ENCODE measurements around the gene ARID5A. TPM values are rescaled to one million over a fixed set of nuclear protein-coding genes. Genes with fewer than 3 reads are reported as not detected.

Gene ARID5A
- total and polyA plus RNA-seq, 9 of the 15 experiments (the other 6 are each of a cell fraction or from before 2014, with no cell fraction given), result 0.14 to 12.5 (median 3.0) TPM

DNA sequence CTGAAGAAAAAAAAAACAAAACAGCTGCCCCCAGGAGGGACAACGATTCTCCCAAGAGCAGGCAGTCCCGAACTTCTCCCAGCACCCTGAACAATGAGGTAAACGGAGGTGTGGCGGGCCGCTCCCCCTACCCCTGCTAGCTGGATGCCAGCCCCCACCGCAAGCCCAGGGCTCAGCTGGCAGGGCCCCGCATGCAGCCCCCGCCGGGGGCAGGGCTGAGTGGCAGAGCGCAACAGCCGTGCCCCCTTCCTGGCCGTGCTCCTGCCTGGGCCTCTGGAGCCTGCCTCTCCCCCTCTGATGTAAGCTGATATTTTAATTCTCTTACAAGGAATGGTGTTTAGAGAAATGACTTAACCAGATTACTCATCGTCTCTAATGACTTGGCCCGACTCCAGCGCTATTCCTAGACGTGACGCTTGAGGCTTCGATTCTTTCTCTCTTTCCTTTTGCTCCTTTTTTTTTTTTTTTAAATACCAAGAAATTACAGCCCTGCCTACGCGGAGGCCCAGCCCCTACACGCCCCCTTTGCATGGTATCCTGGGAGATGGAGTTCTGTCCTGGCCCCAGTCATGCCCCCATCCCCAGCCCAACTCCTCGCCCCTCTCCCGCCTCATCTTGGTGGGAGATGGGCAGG is 4.6 kb upstream of the ARID5A start (continued):
- TF ChIP-seq, protein P1, sequence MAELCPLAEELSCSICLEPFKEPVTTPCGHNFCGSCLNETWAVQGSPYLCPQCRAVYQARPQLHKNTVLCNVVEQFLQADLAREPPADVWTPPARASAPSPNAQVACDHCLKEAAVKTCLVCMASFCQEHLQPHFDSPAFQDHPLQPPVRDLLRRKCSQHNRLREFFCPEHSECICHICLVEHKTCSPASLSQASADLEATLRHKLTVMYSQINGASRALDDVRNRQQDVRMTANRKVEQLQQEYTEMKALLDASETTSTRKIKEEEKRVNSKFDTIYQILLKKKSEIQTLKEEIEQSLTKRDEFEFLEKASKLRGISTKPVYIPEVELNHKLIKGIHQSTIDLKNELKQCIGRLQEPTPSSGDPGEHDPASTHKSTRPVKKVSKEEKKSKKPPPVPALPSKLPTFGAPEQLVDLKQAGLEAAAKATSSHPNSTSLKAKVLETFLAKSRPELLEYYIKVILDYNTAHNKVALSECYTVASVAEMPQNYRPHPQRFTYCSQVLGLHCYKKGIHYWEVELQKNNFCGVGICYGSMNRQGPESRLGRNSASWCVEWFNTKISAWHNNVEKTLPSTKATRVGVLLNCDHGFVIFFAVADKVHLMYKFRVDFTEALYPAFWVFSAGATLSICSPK (IDR thresholded peaks at IDR 0.05; ENCODE audit: borderline replicate concordance), result no peak
- TF ChIP-seq, protein P2, sequence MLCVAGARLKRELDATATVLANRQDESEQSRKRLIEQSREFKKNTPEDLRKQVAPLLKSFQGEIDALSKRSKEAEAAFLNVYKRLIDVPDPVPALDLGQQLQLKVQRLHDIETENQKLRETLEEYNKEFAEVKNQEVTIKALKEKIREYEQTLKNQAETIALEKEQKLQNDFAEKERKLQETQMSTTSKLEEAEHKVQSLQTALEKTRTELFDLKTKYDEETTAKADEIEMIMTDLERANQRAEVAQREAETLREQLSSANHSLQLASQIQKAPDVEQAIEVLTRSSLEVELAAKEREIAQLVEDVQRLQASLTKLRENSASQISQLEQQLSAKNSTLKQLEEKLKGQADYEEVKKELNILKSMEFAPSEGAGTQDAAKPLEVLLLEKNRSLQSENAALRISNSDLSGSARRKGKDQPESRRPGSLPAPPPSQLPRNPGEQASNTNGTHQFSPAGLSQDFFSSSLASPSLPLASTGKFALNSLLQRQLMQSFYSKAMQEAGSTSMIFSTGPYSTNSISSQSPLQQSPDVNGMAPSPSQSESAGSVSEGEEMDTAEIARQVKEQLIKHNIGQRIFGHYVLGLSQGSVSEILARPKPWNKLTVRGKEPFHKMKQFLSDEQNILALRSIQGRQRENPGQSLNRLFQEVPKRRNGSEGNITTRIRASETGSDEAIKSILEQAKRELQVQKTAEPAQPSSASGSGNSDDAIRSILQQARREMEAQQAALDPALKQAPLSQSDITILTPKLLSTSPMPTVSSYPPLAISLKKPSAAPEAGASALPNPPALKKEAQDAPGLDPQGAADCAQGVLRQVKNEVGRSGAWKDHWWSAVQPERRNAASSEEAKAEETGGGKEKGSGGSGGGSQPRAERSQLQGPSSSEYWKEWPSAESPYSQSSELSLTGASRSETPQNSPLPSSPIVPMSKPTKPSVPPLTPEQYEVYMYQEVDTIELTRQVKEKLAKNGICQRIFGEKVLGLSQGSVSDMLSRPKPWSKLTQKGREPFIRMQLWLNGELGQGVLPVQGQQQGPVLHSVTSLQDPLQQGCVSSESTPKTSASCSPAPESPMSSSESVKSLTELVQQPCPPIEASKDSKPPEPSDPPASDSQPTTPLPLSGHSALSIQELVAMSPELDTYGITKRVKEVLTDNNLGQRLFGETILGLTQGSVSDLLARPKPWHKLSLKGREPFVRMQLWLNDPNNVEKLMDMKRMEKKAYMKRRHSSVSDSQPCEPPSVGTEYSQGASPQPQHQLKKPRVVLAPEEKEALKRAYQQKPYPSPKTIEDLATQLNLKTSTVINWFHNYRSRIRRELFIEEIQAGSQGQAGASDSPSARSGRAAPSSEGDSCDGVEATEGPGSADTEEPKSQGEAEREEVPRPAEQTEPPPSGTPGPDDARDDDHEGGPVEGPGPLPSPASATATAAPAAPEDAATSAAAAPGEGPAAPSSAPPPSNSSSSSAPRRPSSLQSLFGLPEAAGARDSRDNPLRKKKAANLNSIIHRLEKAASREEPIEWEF (CRISPR knock-in tag; IDR thresholded peaks at IDR 0.05), result no peak
- TF ChIP-seq, protein P3, sequence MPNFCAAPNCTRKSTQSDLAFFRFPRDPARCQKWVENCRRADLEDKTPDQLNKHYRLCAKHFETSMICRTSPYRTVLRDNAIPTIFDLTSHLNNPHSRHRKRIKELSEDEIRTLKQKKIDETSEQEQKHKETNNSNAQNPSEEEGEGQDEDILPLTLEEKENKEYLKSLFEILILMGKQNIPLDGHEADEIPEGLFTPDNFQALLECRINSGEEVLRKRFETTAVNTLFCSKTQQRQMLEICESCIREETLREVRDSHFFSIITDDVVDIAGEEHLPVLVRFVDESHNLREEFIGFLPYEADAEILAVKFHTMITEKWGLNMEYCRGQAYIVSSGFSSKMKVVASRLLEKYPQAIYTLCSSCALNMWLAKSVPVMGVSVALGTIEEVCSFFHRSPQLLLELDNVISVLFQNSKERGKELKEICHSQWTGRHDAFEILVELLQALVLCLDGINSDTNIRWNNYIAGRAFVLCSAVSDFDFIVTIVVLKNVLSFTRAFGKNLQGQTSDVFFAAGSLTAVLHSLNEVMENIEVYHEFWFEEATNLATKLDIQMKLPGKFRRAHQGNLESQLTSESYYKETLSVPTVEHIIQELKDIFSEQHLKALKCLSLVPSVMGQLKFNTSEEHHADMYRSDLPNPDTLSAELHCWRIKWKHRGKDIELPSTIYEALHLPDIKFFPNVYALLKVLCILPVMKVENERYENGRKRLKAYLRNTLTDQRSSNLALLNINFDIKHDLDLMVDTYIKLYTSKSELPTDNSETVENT (CRISPR knock-in tag; IDR thresholded peaks at IDR 0.05), result no peak
- no peak for TF ChIP-seq ZSCAN29 (IDR thresholded peaks at IDR 0.05)
- TF ChIP-seq HNRNPK (IDR thresholded peaks at IDR 0.05; ENCODE audit: low read depth, low read length, poor library complexity, severe bottlenecking), result no peak
- no peak for TF ChIP-seq ZNF431 (CRISPR knock-in tag; IDR thresholded peaks at IDR 0.05)
- no peak for TF ChIP-seq FOXJ2 (tag; IDR thresholded peaks at IDR 0.05)
- TF ChIP-seq, protein P4, sequence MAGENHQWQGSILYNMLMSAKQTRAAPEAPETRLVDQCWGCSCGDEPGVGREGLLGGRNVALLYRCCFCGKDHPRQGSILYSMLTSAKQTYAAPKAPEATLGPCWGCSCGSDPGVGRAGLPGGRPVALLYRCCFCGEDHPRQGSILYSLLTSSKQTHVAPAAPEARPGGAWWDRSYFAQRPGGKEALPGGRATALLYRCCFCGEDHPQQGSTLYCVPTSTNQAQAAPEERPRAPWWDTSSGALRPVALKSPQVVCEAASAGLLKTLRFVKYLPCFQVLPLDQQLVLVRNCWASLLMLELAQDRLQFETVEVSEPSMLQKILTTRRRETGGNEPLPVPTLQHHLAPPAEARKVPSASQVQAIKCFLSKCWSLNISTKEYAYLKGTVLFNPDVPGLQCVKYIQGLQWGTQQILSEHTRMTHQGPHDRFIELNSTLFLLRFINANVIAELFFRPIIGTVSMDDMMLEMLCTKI (IDR thresholded peaks at IDR 0.05; ENCODE audit: partially characterized antibody), result no peak
- TF ChIP-seq, protein P5, sequence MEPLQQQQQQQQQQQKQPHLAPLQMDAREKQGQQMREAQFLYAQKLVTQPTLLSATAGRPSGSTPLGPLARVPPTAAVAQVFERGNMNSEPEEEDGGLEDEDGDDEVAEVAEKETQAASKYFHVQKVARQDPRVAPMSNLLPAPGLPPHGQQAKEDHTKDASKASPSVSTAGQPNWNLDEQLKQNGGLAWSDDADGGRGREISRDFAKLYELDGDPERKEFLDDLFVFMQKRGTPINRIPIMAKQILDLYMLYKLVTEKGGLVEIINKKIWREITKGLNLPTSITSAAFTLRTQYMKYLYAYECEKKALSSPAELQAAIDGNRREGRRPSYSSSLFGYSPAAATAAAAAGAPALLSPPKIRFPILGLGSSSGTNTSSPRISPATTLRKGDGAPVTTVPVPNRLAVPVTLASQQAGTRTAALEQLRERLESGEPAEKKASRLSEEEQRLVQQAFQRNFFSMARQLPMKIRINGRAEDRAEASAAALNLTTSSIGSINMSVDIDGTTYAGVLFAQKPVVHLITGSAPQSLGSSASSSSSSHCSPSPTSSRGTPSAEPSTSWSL (CRISPR knock-in tag; IDR thresholded peaks at IDR 0.05; ENCODE audit: borderline replicate concordance), result no peak
- no peak for TF ChIP-seq FOXJ3 (CRISPR knock-in tag; IDR thresholded peaks at IDR 0.05)
- TF ChIP-seq ZNF354B (CRISPR knock-in tag; IDR thresholded peaks at IDR 0.05), result no peak
- no peak for TF ChIP-seq POLR2A (conservative IDR thresholded peaks at IDR 0.05)
- no peak; a peak in 1 of 4 replicates for TF ChIP-seq MAZ (CRISPR knock-in tag; conservative IDR thresholded peaks at IDR 0.05 in 1 of 2, IDR thresholded peaks at IDR 0.05 in 1 of 2)
- TF ChIP-seq FOXP1 (CRISPR knock-in tag; IDR thresholded peaks at IDR 0.05), result no peak
- no peak for TF ChIP-seq ZNF232 (CRISPR knock-in tag; IDR thresholded peaks at IDR 0.05)
- no peak for TF ChIP-seq NFATC3 (IDR thresholded peaks at IDR 0.05)
